ENCODE data around the gene GTPBP6.

The GTPBP6 gene

GRCh38 chrX:314049-314448 lies 4.5 kb downstream of the GTPBP6 start:
- ChIA-PET CTCF (no interaction called here), POLR2A (no interaction called here)
- TF ChIP-seq, protein P1, sequence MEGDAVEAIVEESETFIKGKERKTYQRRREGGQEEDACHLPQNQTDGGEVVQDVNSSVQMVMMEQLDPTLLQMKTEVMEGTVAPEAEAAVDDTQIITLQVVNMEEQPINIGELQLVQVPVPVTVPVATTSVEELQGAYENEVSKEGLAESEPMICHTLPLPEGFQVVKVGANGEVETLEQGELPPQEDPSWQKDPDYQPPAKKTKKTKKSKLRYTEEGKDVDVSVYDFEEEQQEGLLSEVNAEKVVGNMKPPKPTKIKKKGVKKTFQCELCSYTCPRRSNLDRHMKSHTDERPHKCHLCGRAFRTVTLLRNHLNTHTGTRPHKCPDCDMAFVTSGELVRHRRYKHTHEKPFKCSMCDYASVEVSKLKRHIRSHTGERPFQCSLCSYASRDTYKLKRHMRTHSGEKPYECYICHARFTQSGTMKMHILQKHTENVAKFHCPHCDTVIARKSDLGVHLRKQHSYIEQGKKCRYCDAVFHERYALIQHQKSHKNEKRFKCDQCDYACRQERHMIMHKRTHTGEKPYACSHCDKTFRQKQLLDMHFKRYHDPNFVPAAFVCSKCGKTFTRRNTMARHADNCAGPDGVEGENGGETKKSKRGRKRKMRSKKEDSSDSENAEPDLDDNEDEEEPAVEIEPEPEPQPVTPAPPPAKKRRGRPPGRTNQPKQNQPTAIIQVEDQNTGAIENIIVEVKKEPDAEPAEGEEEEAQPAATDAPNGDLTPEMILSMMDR (IDR thresholded peaks at IDR 0.05; ENCODE audit: control extremely low read depth, extremely low read depth, low read depth, missing control alignments) = no peak
- no peak for DNase-seq (ENCODE audit: extremely low spot score)

DNA sequence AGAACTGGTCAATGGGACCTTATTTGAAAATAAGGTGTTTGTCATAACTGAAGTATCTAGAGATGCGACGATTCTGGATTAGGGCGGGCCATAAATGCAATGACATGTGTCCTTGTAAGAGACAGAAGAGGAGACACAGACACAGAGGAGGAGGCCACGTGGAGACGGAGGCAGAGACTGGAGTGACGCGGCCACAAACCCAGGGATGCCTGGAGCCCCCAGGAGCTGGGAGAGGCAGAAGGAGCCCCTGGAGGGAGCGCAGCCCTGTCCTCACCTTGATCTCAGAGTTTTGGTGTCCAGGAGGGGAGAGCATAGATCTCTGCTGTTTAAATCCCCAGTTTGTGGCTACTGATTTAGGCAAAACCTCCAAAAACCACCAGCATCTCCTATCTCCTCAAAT lies 5.0 kb downstream of the GTPBP6 start:
- POLR2A ChIA-PET = no interaction called here
- DNase-seq (ENCODE audit: extremely low spot score) = no peak
- TF ChIP-seq, protein P1 (IDR thresholded peaks at IDR 0.05; ENCODE audit: control extremely low read depth, extremely low read depth, low read depth, missing control alignments) = no peak
- CTCF ChIA-PET = no interaction called here

DNA sequence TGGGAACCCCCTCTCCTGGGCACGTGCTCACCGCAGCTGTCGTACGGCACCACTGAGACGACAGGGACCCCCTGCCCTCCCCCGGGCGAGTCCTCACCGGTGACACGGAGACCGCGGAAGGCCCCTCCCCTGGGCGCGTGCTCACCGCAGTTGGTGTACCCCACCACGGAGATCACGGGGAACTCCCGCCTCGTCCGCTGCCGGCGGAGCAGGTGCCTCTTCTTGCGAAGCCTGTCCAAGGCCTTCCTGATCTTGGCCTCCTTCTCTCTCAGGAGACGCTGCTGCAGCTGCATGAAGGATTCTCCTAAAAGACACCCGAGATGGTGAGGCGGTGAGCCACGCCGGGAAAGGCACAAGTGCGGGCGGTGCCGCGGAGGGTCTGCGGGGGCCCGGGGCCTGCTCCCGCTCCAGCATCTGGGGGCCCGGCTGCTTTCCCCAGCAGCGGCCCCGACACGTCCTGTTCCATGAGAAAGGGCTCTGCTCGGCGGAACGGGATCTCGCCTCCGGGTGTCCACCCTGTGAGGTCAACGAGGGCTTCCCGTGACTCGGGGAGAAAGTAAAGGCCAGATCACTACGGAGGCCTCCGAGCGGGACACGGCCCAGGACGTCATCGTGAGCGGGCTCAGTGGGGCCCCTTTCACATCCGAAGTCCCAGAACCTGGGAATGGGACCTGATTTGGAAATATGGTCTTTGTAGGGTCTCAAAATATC lies 5.8 kb downstream of the GTPBP6 start:
- CTCF ChIA-PET = no interaction called here
- DNase-seq (ENCODE audit: extremely low spot score) = no peak
- TF ChIP-seq, protein P1 (IDR thresholded peaks at IDR 0.05; ENCODE audit: control extremely low read depth, extremely low read depth, low read depth, missing control alignments) = no peak
- POLR2A ChIA-PET = no interaction called here

- no peak for DNase-seq (ENCODE audit: extremely low spot score)
- ChIA-PET POLR2A (no interaction called here), CTCF (no interaction called here)
- TF ChIP-seq, protein P1 (IDR thresholded peaks at IDR 0.05; ENCODE audit: control extremely low read depth, extremely low read depth, low read depth, missing control alignments) = no peak
Observed at GRCh38 chrX:311156-312129, 7.2 kb downstream of the GTPBP6 start.

DNA sequence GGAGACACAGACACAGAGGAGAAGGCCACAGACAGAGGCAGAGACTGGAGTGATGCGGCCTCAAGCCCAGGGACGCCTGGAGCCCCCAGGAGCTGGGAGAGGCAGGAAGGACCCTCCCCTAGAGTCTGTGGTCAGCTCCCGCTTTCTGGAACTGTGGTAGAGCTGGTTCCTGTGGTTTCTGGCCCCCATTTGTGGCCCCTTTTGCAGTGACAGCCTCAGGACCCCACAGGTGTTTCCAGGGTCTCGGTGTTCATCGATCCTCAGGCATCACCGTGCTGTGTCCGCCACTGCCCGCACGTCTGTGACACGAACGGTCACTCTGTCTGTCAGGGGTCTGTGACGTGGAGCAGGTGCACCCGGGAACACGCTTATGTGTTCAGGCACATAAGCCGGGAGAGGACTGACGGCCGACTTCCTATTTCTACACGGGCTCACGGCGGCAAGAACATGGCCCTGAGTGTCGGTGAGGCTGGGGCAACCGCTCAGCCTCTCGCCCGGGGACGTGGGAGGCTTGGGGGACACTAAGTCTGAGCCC lies 7.9 kb downstream of the GTPBP6 start:
- CTCF ChIA-PET = no interaction called here
- TF ChIP-seq, protein P1 (IDR thresholded peaks at IDR 0.05; ENCODE audit: control extremely low read depth, extremely low read depth, low read depth, missing control alignments) = no peak
- DNase-seq (ENCODE audit: extremely low spot score) = no peak
- POLR2A ChIA-PET = no interaction called here

GRCh38 chrX:308821-309520 lies 9.6 kb downstream of the GTPBP6 start:
- no peak for DNase-seq (ENCODE audit: extremely low spot score)
- TF ChIP-seq, protein P1 (IDR thresholded peaks at IDR 0.05; ENCODE audit: control extremely low read depth, extremely low read depth, low read depth, missing control alignments) = no peak
- CTCF ChIA-PET = no interaction called here
- POLR2A ChIA-PET = no interaction called here

Measured in GM10248 (cell line).